ENCODE data around the gene CRYAA.

CRYAA gene

GRCh38 chr21:43203591-43203990 lies 34.8 kb downstream of the CRYAA start:
- no peak for DNase-seq (ENCODE audit: low spot score)

GRCh38 chr21:43204638-43205037 lies 35.8 kb downstream of the CRYAA start:
- DNase-seq (ENCODE audit: low spot score), result no peak

DNA sequence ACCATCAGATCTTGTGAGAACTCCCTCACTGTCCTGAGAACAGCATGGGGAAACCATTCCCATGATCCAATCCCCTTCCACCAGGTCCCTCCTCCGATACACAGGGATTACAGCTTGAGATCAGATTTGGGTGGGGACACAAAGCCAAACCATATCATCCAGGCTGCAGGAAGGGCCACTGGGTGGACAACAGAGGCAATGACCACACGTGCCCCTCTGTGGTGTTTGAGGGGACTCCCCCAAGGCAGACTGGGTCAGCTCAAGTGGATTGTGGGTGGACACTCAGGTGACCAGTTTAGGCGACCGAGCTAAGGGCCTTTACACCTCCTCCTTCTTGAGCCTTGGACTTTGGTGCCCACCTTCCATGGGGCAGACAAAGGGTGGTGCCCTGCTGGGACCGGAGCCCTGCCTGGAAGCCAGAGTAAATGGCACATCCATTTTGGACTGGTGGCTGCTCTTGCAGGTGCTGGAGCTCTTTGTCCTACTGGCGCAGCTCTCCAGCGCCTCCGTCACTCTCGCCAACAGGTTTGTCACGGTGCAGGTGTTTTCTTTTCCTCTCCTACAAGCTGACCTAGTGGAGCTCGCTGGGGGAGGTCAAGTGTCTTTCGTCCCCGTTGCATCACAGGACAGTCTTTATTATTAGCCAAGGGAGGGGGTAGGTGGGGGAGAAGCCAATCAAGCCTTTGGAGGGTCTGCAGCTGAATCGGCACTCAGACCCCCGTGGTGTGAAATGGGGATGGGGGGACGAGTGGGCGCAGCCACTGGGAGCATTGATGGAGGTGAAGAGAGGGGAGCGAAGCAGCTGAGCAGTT lies 37.6 kb downstream of the CRYAA start:
- no peak for DNase-seq (ENCODE audit: low spot score)

GRCh38 chr21:43207043-43207315 lies 38.2 kb downstream of the CRYAA start:
- DNase-seq (ENCODE audit: low spot score), result no peak

DNA sequence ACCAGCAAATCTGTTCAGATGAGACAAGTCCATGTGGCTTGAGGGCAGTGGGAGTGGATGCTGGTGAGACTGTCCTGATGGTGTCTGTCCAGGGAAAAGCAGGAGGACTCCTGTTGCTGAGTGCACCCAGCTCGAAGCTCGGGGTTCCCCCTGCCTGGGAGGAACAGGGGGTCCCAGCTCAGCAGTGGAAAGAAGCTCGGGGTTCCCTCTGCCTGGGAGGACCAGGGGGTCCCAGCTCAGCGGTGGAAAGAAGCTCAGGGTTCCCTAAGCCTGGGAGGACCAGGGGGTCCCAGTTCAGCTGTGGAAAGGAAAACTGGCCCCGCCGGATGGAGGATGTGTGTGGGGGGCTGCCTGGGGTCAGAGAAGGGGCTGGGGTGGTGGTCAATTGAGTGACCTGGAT lies 39.1 kb downstream of the CRYAA start:
- no peak for DNase-seq (ENCODE audit: low spot score)

DNA sequence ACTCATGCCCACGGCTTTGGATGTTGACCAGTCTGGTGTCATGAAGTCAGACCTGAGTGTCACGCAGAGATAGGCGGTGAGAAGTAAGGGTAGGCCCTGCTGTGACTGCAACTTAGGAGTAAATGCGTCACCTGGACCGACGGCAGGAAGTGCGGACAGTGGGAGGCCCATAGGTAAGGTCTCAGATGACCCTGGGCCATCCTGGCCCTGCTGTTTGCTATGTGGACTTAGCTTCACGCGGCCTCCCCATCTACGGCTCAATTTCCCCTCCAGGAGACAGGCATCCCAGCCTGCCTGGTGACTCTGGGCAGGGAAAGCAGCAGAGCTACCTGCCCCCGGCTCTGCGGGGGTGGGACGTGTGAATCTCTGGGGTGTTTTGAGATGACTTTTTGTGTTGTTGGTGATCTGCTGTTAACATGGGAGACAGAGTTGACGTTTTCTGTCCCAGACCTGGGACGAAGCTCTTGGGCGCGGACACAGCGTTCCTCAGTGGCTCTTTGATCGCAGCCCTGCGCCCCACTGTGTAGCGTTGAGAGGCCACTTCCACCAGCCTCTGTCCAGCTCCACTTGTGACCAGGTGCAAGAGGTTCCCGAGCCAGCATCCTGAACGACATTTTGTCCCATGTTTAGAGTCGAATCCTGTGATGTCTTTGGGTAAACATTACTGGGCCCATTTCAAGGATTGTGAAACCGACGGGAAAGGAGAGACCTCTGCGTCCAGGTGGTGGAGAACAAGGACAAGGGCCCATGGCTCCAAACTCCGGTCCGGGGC lies 39.9 kb downstream of the CRYAA start:
- DNase-seq (ENCODE audit: low spot score), result no peak

GRCh38 chr21:43209575-43210453 lies 41.0 kb downstream of the CRYAA start:
- DNase-seq (ENCODE audit: low spot score), result no peak

DNA sequence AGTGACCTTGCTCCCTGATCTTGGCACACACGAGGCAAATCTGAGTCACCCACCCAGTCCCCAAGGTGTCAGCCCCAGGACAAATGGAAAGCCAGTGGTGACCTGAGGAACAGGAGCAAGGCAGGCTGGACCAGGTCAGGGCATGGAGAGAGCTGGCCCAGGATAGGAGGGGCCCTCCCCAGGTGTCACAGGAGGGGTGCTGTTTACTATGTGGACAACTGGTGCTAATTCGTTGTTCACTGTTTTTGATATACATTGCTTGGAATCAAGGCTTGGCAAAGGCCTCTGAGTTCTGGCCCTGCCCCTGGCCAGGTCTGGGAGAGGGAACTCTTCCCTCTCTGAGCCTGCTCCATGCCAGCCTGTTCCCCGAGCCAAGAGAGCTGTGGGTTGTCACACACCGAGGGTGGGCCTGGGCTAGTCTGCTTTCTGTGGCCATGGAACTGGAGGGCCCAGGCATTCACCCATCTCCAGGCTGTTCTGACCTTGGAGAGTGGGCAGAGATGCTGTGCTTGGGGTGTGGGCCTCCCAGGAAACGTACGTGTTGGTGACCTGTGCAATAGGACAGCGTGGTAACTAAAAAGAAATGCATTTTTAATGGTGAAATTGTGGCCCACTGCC lies 41.8 kb downstream of the CRYAA start:
- no peak for DNase-seq (ENCODE audit: low spot score)

DNA sequence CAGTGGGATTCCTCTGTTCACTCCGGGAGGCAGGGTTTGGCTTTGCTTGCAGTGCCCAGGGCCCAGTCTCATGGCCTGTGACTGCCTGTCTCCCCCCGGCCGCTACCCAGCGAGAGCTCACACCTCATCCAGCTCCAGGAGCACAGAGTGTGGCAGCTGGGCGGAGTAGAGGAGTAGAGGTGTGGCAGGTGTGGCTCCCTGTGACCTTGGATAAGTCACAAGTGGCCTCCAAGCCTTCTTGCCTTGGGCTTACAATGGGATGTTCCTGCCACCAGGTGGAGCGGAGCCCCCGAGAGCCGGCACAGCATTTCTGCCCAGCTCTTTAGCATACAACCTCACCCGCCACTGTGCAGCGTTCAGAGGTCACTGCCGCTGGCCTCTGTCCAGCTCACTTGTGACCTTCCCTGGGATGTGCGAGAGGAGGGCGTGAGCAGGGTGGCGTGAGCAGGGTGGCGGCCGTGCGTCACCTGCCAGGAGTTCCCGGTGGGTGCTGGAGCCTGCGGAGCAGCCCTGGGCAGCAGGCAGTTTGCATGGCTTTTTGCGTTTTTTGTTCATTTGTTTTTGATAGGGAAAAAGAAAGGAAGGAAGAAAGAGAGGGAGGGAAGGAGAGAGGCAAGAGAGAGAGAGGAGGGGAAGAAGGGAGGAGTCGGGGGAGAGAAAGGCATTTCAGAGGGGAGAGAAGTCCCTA lies 42.4 kb downstream of the CRYAA start:
- no peak for DNase-seq (ENCODE audit: low spot score)

GRCh38 chr21:43211760-43212115 lies 42.9 kb downstream of the CRYAA start:
- no peak for DNase-seq (ENCODE audit: low spot score)

Measured in CD4-positive, alpha-beta T cell treated with Interleukin-6 at 100 ng/mL for 8 hours (primary cell).